ENCODE data around the gene COL26A1. TPM values are rescaled to one million over a fixed set of nuclear protein-coding genes. Genes with fewer than 3 reads are reported as not detected.
"Not testable (repeated sequence)": the region's sequence is repeated elsewhere in the genome, so short reads cannot be mapped to it uniquely, and the experiment has no call there.

COL26A1 gene
- total RNA-seq, 1 donor from 2014 or later, result not detected

- no peak overlapping the region for H3K4me3 Mint-ChIP-seq
- H3K9me3 Mint-ChIP-seq, result no peaks in the 10 kb centered on the region
- POLR2A ChIA-PET, result no interaction called here
- no peak overlapping the region for H3K27ac Mint-ChIP-seq
- CTCF ChIA-PET, result no interaction called here
- TF ChIP-seq CTCF (IDR thresholded peaks at IDR 0.05), result no peak
- peaks cover 21% of the 10 kb centered on the region for H3K4me1 Mint-ChIP-seq
- H3K36me3 Mint-ChIP-seq (ENCODE audit: low read depth), result no peaks in the 10 kb centered on the region
- intact Hi-C loops (cut with micrococcal nuclease), result no loop called here
- peaks cover 31% of the 10 kb centered on the region for H3K27me3 Mint-ChIP-seq
- DNase-seq (no peak), ATAC-seq (ENCODE audit: low read depth) (no peak)
Measured at GRCh38 chr7:101432316-101432715, 69.6 kb downstream of the COL26A1 start.

- H3K4me3 Mint-ChIP-seq, result no peak overlapping the region
- no peak overlapping the region for H3K27ac Mint-ChIP-seq
- H3K9me3 Mint-ChIP-seq, result no peaks in the 10 kb centered on the region
- peaks cover 10% of the 10 kb centered on the region for H3K4me1 Mint-ChIP-seq
- H3K27me3 Mint-ChIP-seq, result peaks cover 34% of the 10 kb centered on the region
- ChIA-PET CTCF (no interaction called here), POLR2A (no interaction called here)
- intact Hi-C loops (cut with micrococcal nuclease), result no loop called here
- ATAC-seq (ENCODE audit: low read depth), result no peak
- no peaks in the 10 kb centered on the region for H3K36me3 Mint-ChIP-seq (ENCODE audit: low read depth)
- DNase-seq, result no peak
- no peak for TF ChIP-seq CTCF (IDR thresholded peaks at IDR 0.05)
Measured at GRCh38 chr7:101433688-101434087, 71.0 kb downstream of the COL26A1 start.

GRCh38 chr7:101434155-101434554 is 71.5 kb downstream of the COL26A1 start:
- ATAC-seq (ENCODE audit: low read depth); H3K27ac Mint-ChIP-seq; H3K9me3 Mint-ChIP-seq; H3K36me3 Mint-ChIP-seq (ENCODE audit: low read depth); intact Hi-C loops (cut with micrococcal nuclease); POLR2A ChIA-PET; H3K4me3 Mint-ChIP-seq; DNase-seq; H3K4me1 Mint-ChIP-seq; CTCF ChIA-PET: not testable (repeated sequence)
- H3K27me3 Mint-ChIP-seq, result peaks cover 37% of the 10 kb centered on the region

- peaks cover 37% of the 10 kb centered on the region for H3K27me3 Mint-ChIP-seq
- ChIA-PET POLR2A (no interaction called here), CTCF (no interaction called here)
- no peak overlapping the region for H3K27ac Mint-ChIP-seq
- ATAC-seq (ENCODE audit: low read depth) (no peak), DNase-seq (no peak)
- no peaks in the 10 kb centered on the region for H3K36me3 Mint-ChIP-seq (ENCODE audit: low read depth)
- no peak overlapping the region for H3K4me3 Mint-ChIP-seq
- H3K4me1 Mint-ChIP-seq, result no peaks in the 10 kb centered on the region
- no peaks in the 10 kb centered on the region for H3K9me3 Mint-ChIP-seq
- no peak for TF ChIP-seq CTCF (IDR thresholded peaks at IDR 0.05)
- intact Hi-C loops (cut with micrococcal nuclease), result no loop called here
Measured at GRCh38 chr7:101435461-101436220, 73.0 kb downstream of the COL26A1 start.

GRCh38 chr7:101436221-101436735 is 73.6 kb downstream of the COL26A1 start:
- TF ChIP-seq CTCF (IDR thresholded peaks at IDR 0.05), result no peak
- Mint-ChIP-seq H3K36me3 (ENCODE audit: low read depth) (no peaks in the 10 kb centered on the region), H3K27me3 (peaks cover 37% of the 10 kb centered on the region), H3K4me1 (no peaks in the 10 kb centered on the region), H3K27ac (no peak overlapping the region), H3K4me3 (no peak overlapping the region), H3K9me3 (no peaks in the 10 kb centered on the region)
- DNase-seq, result no peak
- ATAC-seq (ENCODE audit: low read depth), result no peak
- POLR2A ChIA-PET, result no interaction called here
- intact Hi-C loops (cut with micrococcal nuclease), result no loop called here
- CTCF ChIA-PET, result no interaction called here

All from activated B cell treated with CpG ODN at 0.5 μM for 24 hours (primary cell).